HG03521 (cell line): ENCODE measurements around the gene KIF26B.

Experiments
- ATAC-seq: cut with Tn5 transposase; IDR thresholded peaks from one replicate; pipeline ENCODE4 v1.9.1; 2021; ENCODE audit warnings: mild to moderate bottlenecking, moderate library complexity; ENCODE audit not compliant: unreplicated experiment

The KIF26B gene

DNA sequence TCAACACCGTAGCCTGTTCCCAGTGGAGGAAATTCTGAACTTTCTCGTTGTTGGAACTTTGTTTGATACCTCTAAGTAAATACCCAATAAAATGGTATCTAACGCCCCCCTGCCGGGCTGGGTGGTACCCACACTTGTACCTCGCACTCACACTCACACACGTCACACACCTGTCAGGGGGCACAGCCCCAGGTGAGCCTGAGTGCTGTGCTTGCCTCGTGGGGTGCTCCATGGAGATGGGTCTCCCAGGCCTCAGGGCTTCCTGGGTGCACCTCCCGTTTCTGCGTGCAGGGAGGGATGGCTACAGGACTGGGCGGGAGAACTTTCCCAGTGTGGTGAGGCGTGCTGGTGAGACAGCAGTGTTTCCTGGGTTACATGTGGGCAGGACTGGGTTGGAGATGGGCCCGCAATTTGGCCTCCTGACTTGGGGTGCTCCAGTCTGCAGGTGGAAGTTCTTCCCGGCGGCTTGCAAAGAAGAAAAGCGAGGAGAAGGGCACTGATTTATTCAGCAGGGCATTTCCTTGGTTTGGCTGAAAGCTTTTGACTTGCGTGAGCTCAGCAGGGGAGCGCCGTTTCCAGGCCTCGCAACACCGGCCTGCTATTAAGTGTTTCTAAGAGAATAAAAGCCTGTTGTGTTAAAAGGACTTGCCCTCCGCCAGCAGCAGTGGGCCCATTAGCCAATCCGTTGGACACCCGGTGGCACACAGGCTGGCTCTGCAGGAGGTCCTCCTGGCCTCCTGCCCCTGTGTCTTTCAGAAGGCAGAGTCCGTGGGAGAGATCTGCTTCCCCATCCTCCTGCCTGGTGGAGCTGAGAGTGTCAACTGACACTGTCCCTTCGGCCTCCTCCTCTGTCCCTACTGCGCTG lies 79.7 kb downstream of the KIF26B start:
- ATAC-seq, result no peak

DNA sequence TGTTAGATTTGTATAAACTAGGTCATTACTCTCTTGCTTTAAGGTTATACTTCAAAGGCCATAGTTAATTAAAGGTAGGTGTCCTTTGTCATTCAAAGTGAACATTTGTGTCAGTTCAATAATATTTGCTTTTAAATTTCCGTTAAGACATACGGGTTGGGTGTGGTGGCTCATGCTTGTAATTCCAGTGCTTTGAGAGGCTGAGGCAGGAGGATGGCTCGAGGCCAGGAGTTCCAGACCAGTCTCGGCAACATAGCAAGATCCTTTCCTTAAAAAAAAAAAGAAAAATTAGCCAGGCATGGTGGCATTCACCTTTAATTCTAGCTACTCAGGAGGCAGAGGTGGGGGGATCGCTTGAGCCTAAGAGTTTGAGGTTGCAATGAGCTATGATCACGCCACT lies 80.4 kb downstream of the KIF26B start:
- no peak for ATAC-seq

GRCh38 chr1:245240648-245241165 lies 85.9 kb downstream of the KIF26B start:
- ATAC-seq, result no peak

DNA sequence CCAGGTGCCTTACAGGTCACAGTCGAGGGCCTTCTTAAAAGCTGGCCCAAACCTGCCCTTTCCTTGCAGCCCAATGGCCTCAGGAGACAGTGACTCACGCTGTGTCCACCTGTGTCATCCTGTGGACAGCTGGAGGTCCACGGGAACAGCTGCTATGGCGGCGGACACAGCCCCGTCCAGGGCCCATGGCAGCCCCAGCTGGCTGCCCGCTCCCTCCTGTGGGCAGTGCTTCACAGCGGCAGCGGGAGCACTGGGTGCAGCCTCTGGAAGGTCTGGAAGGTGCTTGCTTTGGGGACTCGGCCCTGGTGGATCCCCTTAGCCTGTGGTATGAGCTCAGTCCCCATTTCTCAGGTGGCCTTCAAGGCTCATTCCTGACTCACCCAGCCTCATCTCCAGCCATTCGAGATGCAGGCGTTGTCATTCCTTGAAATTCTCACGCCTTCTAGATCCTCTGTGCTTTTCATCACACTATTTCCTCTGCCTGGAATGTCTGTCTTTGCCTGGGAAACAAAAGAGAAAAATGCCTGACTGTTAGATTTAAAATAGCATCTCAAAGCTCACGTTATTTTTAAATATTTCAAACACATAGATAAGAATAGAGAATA lies 86.8 kb downstream of the KIF26B start:
- ATAC-seq, result no peak

DNA sequence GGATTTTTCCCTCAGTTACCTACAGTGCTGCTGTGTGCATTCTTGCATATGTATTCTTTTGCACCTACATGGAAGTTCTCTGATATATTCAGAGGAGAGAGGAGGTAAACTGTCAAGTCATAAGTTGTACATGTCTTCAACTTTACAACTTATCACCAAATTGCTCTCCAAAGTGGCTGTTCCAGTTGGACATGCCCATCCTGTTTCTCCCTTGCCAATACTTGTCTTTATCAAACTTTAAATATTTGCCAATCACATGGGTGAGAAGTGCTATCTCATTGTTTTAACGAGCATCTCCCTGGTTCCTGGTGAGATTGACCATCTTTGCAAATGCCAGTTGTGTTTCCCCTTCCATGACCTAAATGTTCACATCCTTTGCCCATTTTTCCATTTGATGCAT lies 88.2 kb downstream of the KIF26B start:
- ATAC-seq, result no peak

DNA sequence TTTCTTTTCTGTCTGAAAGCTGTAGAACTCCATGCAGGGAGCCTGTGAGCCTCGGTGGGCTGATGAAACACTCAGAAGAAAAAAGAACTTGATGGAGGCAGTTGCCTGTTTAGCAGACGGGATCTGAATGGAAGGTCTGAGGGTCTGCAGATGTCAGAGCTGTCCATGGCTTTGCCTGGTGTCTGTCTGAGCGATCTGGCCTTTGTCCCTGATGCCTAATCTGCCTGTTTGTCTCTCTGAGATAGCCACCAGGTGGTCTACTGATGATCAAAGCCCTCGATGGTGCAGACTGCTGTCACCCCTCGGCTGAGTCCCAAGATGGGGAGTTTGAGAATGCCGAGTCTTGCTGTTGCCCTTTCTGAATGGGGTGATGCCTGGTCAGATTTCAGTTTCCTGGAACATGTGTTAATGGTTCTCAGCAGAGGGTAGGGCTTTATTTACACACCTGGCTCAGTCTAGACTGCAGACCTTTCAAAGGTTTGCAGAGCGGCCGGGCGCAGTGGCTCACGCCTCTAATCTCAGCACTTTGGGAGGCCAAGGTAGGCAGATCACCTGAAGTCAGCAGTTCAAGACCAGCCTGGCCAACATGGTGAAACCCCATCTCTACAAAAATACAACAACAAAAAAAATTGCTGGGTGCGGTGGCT lies 90.4 kb downstream of the KIF26B start:
- no peak for ATAC-seq

- no peak for ATAC-seq
Measured at GRCh38 chr1:245246433-245246832, 91.6 kb downstream of the KIF26B start.

GRCh38 chr1:245247356-245247755 lies 92.6 kb downstream of the KIF26B start:
- ATAC-seq, result no peak

DNA sequence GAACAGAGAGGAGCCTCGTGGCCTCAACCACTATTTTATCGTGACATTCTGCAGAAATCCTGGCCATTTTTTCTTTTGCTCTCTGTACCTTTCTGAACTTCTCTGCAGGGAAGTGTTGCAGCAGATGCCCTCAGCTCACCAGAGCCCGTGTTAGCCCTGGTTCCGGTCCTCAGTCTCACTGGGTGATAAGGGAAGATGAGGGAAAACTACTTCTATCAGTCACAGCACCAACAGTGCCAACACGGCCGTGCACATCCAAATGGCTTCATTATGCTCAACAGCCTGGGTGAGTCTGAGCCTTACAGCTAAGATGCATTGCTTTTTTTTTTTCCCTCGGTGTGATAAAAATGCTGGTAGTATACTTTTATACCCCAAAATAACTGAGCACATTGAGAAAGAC lies 93.0 kb downstream of the KIF26B start:
- ATAC-seq, result no peak

DNA sequence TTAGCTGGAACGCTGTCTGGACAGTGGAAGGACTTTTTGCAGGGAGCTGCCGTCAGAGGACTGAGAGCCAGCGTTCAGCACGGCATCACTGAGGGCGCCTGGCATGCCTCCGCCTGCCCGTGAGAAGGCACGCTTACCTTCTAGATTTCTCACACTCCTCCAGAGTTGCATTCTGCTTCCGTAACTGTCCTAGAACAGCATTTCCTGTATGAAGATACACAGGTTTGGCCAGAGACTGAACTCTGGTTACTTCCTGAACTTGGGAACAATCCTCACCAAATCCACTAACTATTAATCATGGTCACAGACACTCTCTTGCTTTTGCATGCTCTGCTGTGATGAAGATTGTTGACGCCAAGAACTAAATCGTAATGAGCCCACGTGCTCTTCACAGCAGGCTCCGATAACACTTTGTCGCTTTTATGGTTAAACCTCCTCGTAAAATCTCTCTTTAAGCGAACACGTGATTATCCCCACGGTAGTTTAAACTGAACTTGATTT lies 93.5 kb downstream of the KIF26B start:
- ATAC-seq, result no peak

- no peak for ATAC-seq
Measured at GRCh38 chr1:245255783-245256182, 101.0 kb downstream of the KIF26B start.

DNA sequence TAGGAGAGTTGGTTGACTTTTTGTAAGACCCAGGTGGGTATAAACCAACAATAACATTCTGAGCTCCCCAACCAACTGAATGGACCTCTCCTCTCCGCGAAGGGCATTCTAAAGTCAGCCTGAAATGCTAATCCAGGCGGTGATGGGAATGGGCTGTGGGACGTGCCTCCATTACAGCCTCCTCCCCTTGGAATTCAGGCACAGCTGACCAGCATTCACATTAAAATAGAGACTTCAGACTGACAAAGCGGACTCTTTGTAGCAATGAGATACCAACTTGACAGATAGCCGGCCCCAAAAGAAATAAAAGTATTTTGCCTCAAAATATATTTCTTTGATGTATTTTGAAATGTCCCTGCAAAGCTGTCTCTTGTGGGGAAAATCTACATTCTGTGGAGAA lies 101.7 kb downstream of the KIF26B start:
- ATAC-seq, result no peak

GRCh38 chr1:245258271-245258920 lies 103.6 kb downstream of the KIF26B start:
- ATAC-seq, result no peak

- no peak for ATAC-seq
Measured at GRCh38 chr1:245260110-245260882, 105.5 kb downstream of the KIF26B start.

DNA sequence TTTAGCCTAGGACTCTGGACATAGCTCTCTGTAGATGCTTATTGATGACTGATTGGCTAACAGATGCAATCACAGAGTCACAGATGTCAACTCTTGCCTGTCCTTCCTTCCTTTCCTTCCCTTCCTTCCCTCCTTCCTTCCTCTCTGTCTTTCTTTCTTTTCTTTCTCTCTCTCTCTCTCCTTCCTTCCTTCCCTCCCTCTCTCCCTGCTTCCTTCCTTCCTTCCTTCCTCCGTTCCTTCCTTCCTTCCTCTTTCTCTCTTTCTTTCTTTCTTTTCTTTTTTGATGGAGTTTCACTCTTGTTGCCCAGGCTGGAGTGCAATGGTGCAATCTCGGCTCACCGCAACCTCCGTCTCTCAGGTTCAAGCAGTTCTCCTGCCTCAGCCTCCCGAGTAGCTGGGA lies 106.1 kb downstream of the KIF26B start:
- ATAC-seq, result no peak

DNA sequence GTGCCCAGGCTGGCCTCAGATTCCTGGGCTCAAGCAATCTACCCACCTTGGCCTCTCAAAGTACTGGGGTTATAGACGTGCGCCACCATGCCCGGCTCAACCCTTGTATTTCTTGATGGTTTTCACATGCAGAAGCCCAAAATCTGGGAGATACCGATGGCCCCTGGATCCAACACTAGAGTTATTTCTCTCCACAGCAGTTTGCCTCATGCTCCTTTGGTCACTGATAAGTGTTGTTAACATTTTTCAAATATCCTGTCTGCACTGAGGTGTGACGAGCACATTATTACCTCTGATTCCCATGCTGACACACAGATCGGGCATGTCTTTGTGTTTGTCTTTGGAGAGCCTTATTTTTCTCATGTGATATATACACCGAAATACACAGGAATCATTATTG lies 107.0 kb downstream of the KIF26B start:
- no peak for ATAC-seq

DNA sequence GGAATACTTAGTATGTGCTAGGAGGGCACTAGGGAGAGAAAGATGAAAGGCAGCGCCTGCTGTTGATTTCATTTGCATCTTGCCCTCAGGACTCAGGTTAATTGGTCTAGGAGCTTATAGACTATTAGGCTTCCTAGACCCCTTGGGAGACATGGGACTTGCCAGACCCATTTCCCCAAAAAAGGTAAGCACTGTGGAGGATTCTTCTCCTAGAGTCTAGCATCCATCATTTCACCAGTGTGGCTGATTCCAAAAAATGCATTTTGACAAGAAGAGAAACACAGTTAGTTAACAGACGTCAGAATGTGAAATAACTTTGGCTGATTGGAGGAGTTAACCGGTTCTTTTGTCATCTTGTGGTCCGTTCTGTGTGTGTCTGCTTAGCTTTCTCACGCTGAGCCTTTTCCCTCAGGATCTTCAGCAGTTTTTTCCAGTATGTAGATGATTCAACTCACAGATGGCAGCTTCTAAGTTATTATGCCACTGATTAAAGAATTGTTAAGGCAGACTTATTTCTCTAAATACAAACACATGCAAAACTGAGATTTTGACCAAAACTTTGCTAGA lies 108.8 kb downstream of the KIF26B start:
- no peak for ATAC-seq

DNA sequence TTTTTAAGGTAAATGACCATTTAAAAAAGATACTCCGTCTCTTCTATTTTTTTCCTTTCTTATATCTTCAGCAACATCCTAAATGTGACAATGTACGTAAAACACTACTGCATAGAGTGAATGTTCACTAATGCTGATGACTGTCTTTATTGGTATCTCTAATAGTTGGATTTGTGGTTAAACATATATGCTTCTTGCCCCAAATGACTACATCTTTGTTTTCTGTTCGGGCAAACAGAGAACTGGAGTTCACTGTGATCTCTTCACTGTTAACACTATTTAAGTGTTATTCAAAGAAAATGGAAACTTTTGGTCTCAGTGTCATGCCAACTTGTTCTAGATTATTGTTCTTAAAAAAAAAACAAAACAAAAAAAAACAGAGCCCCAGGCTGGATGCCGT lies 109.4 kb downstream of the KIF26B start:
- no peak for ATAC-seq

DNA sequence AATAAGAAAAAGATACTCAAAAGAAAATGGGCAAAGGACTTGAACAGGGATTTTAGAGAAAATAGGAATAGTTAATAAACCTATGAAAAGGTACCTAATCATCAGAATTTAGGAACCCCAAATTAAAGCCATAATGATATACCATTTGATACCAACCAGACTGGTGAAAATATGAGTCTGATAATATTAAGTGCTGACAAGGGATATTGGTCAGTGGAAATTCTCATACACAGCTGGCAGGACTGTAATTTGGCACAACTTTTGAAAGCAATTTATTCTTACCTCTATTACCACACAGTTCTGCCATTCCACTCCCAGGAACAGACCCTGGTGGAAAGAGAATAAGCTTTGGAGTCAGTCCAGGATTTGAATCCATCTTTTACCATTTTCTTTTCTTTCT lies 111.3 kb downstream of the KIF26B start:
- no peak for ATAC-seq

DNA sequence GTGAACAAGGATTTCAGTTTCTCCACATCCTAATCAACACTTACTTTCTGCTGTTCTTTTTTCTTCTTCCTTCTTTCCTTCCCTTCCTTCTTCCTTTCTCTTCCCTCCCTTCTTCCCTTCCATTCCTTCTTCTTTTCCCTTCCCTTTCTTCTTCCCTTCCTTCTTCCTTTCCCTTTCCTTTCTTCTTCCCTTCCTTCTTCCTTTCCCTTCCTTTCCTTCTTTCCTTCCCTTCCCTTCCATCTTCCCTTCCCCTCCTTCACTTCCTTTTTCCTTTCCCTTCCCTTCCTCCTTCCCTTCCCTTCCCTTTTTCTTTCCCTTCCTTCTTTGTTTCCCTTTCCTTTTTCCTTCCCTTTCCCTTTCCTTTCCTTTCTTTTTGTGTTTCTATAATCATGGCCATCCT lies 115.3 kb downstream of the KIF26B start:
- ATAC-seq, result no peak
